Measurements from ENCODE around the gene MTERF1.
"Not testable (repeated sequence)": the region's sequence is repeated elsewhere in the genome, so short reads cannot be mapped to it uniquely, and the experiment has no call there.

MTERF1 gene

DNA sequence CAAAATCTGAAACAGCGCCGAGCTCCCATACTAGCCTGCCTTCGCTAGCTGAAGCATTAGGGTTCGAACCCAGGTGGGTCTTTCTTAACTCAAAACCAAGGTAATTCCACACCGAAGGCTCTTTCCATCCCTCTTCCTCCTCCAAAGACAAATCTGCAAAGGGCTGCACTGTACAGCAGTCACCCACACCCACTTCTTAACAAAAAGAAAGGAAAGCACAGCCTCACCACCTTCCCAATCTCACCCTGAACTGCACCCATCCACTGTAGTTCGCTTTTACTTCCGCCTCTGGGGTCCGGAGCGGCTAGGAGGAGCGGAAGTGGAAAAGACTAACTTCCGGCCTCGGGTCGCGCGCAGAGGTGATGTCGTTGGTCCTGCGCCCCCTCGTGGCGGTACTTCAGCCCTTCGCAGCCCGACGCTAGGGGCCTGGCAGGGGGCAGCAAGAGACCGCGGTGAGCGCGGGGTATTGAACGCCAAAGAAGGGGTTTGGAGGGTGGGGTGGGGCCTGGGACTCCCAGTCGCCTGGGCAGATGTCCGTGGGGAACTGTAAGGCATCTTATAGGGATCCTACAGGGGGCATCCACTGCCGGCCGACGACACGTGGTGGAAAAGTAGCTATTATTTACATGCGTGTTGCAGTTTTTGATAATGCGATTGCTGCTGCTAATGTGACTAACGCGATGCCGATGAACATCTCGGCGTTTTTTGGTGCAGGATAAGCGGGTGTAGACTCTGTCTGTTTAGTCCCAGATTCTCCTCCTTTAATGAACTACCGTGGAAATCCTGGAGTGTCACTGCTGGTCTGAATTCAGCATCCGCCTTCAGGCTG is at the start of gene MTERF1:
Gene MTERF1 (minus strand): TSS at position 290 of the 829 bp plus-strand sequence. CDS start 619 bp downstream, outside the sequence.
- peak; percentile 94 for DNase-seq

GRCh38 chr7:91929463-91929862 is 49.0 kb upstream of the MTERF1 start:
- peak; percentile 36 for DNase-seq

- DNase-seq, result no peak
Observed at GRCh38 chr7:91927912-91928311, 47.4 kb upstream of the MTERF1 start.

GRCh38 chr7:91922857-91923256 is 42.4 kb upstream of the MTERF1 start:
- DNase-seq, result no peak

GRCh38 chr7:91918356-91918755 is 37.9 kb upstream of the MTERF1 start:
- no peak for DNase-seq

DNA sequence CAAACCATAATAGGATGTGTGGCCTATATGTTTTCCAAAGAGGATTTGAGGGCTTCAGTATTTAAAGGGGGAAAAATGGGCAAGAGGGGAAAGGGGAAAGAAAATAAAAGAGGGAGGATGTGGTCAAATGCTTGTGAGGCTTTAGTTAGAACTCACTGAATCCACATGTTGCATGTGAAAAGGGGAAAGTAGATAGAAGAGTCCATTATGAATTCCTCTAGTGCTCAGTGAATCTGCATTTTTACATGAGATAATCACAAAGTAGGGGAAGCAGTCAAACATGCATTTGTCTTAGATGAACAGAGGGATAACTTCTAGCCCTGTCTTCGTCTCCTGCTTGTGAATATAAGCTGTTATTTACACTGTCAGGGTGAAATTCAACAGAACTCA is 35.5 kb upstream of the MTERF1 start:
- DNase-seq, result no peak

DNA sequence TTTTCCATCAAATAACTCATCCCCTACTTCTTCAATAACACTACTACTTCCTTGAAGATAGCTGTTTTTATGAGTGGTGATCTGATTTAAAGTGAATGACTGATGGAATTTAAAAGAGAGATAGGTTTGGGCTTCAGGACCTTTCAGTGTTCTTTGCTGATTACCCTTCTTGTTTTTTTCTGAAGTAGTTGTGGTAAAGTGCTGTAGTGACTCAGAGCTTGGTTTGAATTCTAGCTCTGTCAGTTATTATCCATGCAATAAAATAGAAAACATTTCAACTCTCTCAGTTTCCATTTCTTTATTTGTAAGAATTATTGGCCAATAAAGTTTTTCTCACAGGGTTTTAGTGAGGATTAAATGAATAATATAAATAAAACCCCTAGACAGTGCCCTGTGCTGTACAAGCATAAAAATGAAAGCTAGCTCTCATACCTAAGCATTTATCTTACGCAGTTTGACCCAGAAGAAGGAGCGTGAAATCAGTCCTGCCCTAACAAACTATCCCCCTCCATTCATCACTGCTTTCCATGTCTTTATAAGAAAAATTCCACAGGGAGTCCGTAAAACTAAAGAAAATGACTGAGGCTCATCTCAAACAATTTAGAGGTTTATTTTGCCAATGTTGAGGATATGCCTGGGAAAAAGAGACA is 35.0 kb upstream of the MTERF1 start:
- DNase-seq, result no peak

- DNase-seq, result no peak
Observed at GRCh38 chr7:91913612-91914011, 33.1 kb upstream of the MTERF1 start.

- DNase-seq, result no peak
Observed at GRCh38 chr7:91912494-91912893, 32.0 kb upstream of the MTERF1 start.

DNA sequence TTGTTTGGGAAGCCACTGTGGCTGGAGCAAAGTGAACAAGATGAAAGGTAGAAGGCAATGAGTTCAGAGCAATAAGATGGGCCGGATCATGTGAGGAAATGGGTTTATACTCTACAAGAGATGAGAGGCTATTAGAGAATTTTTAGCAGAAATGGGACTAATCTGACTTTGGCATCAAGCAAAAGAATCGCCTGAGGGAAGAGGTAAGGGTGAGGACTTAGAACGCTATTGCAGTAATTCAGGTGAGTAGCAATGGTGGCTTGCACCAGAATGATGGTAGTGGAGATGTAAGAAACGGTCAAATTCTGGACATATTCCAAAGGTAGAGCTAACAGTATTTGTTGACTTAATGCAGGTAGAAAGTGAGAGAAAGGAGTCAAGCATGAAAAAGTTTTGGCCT is 30.6 kb upstream of the MTERF1 start:
- no peak for DNase-seq

DNA sequence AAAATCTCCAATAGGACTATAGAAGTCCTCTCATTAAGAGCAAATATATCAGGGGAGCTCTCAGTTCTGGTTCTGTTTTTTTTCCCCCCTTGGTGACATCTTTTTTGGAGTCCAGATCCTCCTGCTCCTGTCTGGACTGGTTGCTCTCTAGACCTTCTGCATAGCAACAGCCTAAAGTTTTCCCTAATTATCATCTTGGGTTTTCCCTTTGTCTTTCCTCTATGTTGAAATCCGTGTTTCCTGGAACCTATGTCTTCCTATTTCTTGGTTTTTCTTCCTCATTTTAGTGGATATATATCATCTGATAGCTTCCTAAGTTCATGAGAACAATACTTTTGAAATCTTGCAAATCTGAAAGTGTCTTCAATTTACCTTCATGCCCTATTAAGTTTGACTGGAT is 29.7 kb upstream of the MTERF1 start:
- no peak for DNase-seq

DNA sequence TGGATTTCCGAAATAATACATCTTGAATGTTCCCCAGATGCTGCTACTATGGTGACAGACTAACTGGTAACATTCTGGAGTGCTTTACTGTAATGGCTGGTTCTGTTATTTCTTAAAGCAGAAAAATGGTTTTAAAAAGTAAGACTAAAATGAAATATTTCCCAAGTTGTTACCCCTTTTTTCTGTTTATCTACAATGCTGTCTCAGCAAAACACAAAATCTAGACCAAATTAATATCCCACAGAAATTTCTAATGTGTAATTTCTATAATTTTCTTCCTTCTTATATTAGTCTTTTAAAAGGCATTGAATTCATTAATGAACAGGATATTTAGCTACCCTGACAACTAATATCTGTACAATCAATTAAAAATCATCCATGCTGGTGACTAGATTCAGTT is 19.1 kb upstream of the MTERF1 start:
- no peak for DNase-seq

GRCh38 chr7:91898240-91898992 is 17.9 kb upstream of the MTERF1 start:
- no peak for DNase-seq

DNA sequence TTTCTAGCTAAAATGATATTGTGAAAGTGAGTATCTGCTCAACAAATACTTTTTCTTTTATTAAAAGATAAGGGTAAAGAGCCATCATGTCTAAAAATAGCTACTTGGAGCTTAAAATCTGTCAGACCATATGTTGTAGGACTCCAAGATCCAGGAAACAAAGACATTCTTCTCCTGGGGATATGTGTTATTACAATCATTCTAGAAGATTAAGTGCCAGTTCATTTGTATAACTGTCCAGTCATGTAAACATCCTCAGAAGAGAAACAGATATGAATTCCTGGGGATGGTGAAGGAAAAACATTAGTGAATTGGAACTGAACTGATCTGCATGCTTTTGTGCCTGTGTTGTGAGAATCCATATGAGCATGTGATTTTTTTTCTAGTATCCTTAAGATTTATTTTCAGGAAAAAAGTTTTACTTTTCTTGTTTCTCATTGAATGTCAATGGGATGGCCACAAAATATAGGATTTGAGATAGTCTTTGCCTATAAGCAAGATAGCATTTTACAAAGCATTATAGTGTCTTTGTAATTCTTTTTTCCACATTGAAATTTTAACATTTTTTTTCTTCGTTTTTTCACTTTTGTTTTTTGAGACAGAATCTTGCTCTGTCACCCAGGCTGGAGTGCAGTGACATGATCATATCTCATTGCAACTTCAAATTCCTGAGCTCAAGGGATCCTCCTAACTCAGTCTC is 14.4 kb upstream of the MTERF1 start:
- DNase-seq, result no peak

- not testable (repeated sequence) for DNase-seq
Observed at GRCh38 chr7:91893699-91894098, 13.2 kb upstream of the MTERF1 start.

DNA sequence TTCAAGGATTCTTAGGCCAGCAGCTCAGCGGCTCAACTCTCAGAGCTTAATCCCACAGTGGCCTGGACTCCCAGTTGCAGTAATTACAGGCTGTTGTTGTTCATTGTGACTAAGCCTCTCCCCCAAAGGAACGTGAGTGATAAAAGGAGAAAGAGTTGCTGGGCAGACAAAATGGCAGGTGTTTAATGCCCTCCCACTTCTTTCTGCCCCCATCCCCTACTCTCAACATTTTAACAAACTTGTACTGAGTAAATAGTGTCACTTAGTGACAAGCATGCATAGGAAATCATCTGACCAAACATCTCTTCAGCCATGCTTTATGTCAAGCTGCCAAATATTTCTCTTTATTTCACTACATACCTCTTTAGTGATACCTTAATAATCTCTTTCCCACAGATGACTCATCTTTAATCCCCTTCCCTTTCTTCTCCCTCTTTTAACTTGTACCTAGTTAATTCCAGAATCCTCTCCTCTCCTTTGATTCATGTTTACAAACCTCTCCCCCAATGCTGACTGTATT is 12.4 kb upstream of the MTERF1 start:
- no peak for DNase-seq

DNA sequence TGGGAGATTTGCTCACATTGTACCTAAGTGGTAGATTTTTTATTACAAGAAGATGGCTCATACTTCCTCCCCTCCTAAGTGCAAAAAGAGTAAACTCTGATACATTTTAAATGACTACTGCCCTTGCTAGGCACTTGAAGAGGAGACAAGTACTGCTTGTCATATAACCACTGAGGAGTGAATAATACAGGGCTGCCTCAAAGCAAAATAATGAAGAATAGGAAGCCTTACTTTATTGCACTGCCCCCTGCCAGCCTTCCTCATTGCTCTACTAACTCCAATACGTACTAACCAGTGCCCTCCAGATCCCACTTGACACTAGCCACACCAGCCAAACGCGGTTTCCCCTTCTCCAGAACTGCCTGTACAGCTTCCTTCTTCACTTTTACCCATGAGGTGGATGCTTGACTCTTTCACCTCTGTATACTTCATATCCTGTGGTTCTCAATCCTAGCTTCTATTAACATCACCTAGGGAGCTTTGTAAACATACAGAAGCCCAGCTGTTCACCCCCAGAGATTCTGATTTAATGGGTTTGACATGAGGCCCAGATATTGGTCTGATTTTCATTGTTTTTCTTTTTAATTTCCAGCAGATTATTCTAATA is 11.7 kb upstream of the MTERF1 start:
- no peak for DNase-seq

DNA sequence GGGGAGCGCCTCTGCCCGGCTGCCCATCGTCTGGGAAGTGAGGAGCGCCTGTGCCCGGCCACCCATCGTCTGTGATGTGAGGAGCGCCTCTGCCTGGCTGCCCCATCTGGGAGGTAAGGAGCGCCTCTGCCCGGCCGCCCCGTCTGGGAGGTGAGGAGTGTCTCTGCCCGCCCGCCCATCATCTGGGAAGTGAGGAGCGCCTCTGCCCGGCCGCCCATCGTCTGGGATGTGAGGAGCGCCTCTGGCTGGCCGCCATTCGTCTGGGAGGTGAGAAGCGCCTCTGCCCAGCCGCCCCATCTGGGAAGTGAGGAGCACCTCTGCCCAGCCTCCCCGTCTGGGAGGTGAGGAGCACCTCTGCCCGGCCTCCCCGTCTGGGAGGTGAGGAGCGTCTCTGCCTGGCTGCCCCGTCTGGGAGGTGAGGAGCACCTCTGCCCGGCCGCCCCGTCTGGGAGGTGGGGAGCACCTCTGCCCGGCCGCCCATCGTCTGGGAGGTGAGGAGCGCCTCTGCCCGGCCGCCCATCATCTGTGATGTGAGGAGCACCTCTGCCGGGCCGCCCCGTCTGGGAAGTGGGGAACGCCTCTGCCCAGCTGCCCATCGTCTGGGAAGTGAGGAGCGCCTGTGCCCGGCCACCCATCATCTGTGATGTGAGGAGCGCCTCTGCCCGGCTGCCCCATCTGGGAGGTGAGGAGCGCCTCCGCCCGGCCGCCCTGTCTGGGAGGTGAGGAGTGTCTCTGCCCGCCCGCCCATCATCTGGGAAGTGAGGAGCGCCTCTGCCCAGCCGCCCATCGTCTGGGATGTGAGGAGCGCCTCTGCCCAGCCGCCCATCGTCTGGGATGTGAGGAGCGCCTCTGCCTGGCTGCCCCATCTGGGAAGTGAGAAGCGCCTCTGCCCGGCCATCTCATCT is 8.0 kb upstream of the MTERF1 start:
- DNase-seq, result not testable (repeated sequence)

DNA sequence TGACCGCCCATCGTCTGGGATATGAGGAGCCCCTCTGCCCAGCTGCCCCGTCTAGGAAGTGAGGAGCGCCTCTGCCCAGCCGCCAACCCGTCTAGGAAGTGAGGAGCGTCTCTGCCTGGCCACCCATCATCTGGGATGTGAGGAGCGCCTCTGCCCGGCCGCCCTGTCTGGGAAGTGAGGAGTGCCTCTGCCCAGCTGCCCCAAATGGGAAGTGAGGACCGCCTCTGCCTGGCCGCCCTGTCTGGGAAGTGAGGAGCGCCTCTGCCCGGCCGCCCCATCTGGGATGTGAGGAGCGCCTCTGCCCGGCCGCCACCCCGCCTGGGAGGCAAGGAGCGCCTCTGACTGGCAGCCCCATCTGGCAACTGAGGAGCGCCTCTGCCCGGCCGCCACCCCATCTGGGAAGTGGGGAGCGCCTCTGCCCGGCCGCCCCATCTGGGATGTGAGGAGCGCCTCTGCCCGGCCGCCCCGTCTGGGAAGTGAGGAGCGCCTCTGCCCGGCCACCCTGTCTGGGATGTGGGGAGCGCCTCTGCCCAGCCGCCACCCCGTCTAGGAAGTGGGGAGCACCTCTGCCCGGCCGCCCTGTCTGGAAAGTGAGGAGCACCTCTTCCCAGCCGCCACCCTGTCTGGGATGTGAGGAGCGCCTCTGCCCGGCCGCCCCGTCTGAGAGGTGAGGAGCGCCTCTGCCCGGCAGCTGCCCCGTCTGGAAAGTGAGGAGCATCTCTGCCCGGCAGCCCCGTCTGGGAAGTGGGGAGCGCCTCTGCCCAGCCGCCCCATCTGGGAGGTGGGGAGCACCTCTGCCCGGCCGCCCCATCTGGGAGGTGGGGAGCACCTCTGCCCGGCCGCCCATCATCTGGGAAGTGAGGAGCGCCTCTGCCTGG is 7.1 kb upstream of the MTERF1 start:
- DNase-seq, result not testable (repeated sequence)

DNA sequence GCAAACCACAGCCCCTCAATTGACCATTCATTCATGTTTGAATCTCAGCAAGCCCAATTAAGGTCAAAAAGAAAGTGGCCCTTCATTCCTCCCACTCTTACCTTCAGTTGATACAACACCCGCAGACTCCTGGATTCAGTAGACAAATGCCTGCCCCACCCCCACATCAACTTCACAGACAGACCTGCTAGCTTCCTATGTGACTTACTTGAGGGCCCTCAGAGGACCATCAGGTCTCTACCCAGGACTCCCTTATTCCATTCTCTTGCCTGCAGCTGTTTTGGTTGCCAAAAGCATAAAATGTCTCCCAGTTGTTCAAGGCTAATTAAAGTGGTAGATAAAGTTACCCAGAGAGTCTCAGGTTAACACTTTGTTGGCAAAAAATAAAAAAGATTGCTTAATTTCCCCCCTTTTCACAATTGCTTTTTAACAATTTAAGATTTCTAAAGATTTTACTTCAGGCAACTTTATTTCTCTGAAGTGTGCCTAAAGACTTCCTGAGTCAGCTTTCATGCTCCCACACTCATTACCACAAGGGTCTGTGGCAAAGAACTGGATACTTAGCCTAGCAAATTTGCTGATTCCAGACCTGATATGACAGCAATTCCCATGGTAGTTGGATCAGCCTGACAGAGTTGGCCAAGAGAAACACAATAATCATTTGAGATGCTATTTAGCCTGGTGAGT is 3.3 kb upstream of the MTERF1 start:
- no peak for DNase-seq
